HG03521 (cell line): ENCODE measurements around the gene SERPINE2.
"Not testable (repeated sequence)": the region's sequence is repeated elsewhere in the genome, so short reads cannot be mapped to it uniquely, and the experiment has no call there.

Experiments
- ATAC-seq: cut with Tn5 transposase; IDR thresholded peaks from one replicate; pipeline ENCODE4 v1.9.1; 2021; ENCODE audit warnings: mild to moderate bottlenecking, moderate library complexity; ENCODE audit not compliant: unreplicated experiment

SERPINE2 gene

DNA sequence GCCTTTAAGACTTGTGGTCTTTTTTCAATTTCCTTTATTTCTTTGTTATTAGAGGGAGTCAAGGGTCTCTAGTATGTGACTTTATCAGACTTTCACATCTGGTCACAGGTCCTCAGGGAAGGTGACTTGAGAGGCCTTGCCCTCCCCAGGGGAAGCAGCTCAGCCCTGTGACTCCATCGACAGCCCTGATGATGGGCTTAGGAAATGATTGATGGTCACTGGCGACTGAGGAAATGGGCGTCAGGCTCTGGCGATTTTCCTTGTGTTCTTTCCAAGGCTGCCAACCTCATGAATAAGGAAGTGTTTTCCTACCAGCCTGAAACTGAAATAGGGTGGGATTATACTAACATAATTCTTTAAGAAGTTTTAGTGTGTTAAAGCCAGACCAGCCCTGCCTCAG lies 21.1 kb downstream of the SERPINE2 start:
- ATAC-seq: no peak

DNA sequence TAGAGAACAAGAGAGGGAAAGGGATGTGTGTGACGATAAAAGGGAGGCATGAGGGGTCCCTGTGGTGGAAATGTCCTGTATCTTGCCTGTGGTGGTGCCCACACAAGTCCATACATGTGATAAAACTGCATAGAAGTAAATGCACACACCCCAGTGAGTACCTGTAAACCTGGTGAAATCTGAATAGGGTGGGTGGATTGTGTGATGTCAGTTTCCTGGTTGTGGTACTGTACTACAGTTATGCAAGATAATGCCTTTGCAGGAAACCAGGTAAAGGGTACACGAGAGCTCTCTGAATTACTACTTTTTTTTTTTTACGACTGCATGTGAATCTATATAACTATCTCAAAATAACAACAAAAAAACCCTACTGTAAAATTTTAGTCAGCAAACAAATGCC lies 22.1 kb downstream of the SERPINE2 start:
- no peak for ATAC-seq

DNA sequence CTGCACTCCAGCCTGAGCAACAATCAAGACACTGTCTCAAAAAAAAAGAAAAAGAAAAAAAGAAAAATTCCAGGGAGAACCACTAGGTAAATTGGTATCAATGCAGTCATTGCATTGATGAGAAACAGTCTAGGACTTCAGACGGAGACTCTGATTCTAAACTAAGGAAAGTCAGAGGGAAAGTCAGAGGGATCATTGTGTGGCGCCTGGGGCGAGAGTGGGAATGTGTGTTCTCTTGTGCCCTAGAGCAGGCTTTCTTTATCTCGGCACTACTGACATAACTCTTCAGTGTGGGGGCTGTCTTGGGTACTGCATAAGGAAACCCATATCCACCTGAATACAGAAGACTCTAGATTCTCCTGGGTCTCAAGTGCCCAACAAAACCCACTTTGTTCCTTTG lies 24.8 kb downstream of the SERPINE2 start:
- ATAC-seq: no peak

DNA sequence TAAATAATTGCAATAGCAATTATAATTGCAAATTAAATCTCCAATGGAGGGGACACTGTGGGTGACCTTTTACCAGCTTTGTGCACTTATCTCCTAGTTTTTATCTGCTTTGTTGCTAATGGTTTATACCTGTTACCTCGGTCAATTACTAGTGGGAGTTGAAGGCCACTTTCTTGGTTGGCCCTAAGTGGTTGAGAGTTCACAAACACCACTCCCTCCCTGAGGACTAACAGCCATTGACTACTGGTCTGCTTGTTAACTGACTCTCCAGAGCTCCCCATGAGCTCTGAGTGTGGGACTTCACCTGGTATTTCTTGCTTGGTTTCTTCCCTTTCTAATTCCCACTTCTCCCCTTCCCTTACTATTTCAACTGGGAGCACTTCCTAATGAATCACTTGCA lies 27.2 kb downstream of the SERPINE2 start:
- ATAC-seq: no peak

DNA sequence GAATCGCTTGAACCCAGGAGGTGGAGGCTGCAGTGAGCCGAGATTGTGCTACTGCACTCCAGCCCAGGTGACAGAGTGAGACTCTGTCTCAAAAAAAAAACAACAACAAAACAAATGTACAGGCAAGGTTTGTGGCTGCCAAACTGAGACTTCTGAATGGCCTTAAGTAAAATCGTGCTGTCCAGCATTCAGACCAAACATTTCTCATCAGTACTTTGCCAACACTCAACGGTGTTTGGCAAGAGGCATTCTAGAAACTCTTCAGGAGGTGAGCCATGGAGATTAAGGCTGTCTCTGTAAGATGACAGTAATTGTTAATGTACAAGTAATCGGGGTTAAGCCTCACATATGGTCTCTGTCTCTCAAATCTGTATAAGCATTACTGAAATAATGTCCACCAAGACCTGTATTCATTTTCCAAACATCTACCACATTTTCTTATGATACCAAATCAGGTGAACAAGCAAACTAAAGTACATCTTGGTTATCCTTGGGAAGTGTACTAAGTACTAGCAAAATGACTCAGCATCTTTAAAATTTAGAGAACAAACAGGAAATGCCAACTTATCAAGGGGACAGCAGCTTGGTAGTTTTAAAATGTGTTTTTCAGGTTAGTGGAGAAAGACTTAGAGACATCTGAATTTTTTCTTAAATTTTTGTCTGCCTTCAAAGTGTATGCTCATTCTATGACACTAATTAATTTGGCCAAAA lies 29.3 kb downstream of the SERPINE2 start:
- ATAC-seq: no peak

DNA sequence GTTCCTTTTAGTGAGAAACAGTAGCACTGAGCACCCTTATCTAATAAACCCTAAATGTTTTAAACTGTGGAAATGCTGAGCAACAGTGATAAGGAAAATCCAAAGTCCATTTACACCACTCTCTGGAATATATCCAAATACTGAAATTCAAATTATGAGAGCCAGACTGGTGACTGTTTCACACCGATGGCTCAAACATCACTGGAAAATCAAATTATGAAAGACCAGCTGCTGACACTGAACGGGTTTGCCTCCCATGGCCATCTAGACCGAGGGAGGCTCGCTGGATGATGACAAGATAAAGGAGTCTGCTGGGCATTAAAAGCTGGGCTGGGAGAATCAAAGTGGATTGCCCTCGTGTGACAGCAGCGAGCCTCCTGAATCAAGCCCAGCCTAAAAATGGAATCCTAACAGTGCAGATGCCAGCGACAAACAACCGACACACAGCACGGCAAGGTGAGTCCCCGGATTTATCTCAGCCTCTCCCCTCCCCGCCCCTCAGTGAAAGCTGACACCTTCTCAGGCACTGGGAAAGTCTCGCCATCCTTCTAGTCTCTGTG lies 30.3 kb downstream of the SERPINE2 start:
- ATAC-seq: no peak

DNA sequence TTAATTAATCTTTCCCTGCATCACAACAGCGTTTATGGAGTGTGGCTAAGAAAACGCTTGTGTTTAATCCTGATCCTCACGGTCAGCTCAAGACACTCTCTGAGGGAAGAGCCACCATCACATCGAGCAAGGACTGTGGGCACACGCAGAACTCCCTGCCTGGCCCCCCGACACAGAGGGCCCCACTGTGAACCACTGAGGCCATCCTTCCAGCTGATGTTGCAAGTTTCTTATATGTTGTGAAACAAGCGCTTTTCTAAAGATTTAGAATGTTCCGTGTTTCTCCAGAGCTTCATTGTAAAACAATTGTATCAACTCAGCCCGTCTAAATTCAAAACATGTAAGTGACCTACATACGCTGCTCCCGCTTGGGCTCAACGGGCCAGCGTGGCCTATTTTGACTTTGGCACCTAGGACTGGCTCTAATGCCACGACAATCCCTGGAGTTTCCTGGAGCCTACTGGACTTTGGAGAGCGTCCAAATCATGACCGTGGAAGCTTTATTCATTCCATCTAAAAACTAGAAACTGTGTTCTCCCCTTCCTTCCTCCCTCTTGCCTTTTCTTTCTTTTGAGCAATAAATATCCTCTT lies 34.9 kb downstream of the SERPINE2 start:
- ATAC-seq: no peak

DNA sequence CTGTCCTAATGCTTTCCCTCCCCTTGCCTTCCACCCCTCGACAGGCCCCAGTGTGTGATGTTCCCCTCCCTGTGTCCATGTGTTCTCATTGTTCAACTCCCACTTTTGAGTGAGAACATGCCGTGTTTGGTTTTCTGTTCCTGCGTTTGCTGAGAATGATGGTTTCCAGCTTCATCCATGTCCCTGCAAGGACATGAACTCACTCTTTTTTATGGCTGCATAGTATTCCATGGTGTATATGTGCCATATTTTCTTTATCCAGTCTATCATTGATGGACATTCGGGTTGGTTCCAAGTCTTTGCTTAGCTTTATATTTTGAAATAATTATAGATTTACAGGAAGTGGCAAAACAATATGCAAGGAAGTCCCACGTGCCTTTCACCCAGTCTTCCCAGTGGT lies 38.4 kb downstream of the SERPINE2 start:
- not testable (repeated sequence) for ATAC-seq

DNA sequence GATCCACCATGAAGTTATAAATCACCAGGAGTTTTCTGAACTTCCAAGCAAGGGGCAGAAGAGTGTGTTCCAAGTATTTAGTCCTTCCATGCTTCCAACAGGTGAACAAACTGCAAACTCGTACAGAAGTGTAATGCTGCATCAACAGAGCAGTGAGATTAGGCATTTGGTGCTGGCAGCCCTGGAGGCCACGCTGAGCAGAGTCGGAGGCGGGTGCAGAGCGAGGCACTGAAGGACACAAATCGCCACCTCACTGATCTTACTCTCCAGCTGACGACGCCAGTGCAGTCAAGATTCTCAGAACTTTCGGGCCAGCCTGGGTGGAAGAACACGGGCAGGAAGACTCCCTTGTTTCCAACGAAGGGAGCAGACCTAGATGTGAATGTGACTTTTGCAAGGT lies 39.2 kb downstream of the SERPINE2 start:
- no peak for ATAC-seq

DNA sequence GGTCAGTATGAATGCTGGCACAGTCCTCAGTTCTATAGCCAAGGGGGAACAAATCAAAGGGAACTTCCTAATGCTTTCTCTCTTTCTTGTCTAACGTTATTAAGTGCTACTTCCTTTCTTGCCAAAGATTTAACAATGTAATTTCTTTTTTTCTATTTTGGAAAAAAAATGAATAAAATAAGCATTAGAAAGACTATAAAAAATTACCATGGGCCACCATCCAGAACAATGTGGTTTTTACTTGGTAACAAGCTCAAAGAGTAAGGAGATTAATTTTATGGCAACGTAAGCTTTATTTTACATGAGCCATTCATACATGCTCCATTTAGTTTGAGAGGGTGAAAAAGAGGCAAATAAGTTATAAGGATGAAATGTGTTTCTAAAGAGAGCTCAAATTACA lies 40.1 kb downstream of the SERPINE2 start:
- ATAC-seq: no peak

DNA sequence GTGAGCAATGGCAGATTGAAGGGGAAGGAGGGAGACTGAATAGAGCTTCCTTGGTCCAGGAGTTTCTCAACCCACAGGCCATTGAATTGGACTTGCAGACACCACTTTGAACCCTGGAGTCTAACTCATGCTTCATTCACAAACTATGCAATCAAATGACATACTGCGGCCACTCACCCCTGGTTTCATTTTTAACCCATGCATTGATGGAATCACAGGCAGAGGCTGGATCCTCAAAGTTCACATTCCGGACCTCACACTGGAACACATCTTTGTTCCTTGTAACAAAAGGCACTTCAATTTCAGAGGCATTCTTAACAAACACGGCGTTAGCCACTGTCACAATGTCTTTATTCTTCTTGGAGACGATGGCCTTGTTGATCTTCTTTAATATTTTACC lies 41.1 kb downstream of the SERPINE2 start:
- ATAC-seq: no peak

DNA sequence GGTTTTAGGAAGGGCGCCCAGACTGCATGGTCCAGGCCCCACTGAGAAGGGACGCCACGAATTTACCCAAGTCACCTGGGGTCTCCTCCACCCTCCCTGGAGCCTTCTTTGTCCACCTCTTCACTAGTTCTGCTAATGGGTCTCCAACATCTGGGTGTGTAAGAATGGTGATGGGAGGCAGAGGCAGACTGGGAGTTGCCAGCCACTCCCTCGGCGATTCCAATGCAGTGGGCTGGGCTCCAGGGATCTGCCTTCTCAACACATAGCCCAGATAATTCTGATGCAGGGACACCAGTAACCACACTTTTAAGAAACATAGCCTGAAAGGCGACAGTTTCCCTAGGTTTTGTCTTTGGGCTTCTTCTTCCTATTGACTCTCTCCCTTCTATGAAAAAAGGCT lies 42.7 kb downstream of the SERPINE2 start:
- no peak for ATAC-seq

DNA sequence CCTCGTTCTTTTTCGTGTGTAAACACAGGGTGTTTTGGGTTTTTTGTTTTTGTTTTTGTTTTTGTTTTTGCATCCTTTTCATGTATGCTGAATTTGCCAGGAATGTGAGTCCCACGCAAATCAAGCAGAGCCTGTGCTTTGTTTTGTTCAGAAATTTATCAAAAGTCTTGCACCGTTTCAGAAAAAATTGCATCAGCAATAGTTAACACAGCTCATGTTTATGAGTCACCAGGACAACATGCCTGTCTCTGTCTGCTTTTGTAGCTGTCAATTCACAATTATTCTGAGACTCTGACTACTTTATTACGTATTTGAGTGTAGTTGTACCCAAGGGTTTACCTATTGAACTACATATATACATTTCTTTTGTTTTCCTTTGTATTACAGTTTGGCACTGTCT lies 43.5 kb downstream of the SERPINE2 start:
- no peak for ATAC-seq

DNA sequence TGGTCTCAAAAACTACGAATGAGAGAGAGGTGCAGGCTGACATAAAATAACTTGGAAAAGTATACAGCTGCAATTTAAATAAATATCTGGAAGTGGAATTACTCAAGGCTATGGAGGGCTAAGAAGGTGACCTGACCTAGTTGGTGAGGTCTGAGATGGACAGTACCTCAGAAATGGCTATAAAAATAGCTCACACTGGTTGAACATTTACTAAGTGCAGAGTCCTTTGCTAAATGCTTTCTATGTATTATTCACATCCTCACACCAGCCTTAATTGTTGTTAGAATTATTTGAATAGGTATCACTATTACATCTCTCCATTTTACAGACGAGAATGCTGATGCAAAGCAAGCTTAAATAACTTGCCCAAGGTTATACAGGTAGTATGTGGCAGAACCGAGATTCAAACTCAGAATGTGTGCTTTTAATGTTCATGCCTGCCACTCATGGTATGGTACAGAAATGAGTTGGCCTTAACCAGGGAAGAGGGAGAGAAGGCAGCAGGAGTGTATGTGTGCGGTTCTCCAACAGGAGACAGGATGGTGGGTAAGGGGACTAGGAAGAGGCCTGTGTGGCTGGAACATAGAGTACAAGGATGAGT lies 44.4 kb downstream of the SERPINE2 start:
- ATAC-seq: no peak

DNA sequence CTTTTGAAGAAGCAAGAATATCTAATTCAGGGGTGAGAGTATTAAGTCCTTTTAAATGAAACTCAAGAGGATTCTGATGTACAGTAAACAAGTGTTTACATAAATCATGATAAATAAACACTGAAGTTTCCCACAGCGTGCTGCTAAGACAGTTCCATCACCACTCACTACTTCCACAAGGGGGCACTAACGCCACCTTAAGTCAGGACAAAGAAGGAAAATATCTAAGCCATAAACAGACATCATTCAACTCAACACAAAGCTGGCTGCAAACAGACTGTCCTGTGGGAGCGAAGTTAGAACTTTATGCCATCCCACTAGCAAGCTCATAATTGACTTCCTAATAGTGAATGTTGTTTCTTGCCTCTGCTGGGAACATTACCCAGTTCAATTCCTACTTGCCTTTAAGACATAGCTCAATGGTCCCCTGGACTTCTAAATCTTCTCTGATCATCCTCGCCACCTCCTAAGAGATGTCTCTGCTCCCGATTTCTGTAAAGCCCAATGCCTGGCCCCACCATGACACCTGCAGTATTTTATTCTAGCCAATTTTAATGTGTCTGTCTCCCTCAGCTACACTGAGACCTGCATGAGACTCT lies 45.4 kb downstream of the SERPINE2 start:
- peak; percentile 75 for ATAC-seq

DNA sequence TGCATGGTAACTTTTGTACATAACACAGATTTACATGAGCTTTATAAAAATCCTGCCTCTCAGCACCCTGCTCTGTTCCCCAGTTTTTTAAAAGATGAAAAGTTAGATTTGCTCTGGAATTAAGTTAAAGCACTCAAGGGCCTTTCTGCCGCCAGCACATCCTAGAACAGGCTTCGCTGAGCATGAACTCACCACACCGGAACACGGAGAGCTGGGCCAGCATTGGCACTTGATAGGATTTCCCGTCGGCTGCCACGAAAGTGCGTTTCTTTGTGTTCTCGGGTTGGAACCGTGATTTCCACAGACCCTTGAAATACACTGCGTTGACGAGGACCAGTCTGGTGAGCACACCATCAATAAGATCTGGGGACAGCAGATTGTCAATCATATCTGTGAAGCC lies 47.5 kb downstream of the SERPINE2 start:
- no peak for ATAC-seq

DNA sequence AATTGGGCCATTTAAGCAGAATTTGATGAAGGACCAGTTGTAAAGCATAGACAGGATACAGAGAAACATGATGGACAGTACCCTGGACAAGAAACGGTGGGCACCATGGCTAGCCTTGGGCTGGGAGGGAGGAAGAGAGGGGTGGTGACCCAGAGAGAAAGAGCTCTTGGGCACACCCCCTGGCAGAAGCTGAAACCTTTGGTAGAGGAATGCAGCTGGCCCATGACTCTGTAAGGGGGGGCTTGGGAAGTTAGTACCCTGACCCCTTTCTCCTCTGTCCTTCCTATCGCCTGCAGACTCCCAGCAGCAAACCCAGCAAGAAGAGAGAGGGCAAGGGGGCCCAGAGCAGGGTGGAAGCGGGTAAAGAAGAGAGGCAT lies 49.2 kb downstream of the SERPINE2 start:
- no peak for ATAC-seq

DNA sequence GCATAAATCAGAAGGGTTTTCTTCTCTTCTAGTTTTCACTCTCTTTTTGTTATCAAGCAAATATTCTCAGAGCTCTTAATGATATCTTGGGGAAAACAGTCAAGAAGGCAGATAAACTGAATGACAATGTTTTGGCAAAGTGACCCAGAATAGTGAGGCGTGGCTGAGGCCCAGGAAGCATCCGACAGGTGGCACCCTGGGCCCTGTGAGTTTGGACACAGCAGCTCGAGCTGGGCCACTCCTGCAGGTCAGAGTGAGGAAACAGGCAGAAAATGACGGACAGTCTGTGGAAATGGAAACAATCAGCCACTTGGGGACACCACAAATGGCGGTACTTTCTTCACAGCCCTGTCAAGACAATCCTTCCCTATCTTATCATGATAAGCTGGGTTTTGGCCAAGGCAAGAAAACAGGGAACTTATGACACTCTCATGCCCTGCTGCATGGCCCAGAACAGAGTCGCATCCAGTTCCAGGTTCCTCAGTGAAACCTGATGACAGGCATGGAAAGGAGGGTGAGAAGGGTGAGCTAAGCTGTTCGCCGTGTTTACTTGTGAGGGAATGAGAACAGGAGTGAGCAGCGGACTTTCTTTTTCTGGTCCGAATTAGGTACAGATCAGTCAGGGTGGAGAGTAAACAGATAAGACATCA lies 49.8 kb downstream of the SERPINE2 start:
- no peak for ATAC-seq

DNA sequence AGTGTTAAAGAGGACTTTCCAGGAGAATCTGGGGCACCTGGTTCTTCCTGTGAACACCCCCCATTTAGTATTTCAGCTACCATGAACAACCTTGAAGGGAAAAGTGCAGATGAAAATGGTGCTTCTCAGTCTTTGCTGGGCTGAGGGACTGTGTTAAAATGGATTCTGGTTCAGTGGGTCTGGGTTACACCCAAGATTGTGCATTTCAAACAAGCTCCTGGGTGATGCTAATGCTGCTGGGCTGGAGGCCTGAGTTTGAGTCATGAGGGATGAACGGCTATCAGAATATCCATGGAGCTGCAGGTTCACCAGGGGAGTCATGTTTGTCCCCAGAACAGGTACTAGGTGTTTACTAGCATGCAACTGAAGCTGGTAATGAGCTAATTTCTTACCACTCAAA lies 57.8 kb downstream of the SERPINE2 start:
- ATAC-seq: no peak

DNA sequence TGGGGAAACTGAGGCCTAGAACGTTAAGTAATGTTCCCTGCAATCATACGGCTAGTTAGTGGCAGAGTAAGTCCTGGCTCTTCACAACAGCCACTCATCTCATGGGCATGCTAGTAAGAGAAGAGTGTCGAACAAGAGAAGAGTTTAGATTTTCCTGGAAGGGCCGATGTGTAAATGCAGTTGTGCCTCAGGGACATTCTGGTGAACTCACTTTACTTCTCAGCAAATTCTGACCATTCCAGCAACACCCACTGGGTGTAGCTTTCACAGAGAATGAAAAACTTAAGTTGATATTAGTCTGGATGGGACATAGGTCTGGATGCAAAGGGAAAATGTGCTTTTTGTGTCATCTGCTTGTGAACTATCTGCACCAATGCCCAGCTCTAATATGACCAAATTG lies 58.3 kb downstream of the SERPINE2 start:
- no peak for ATAC-seq

DNA sequence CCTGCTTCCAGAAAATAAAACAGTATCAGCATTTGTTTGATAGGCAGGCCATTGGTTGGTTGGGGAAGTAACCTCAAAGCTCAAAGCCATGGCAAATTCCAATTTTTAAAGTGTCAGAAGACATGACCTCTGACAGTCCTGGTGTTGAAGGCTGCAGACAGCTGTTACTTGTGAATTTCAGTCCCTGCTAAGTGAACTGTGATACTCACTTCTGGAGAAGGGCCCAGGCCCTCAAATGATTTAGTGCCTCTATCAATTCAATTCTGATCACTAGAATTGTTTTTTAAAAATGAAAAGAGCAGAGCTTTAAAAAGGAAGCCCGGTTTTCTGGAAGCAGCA lies 58.7 kb downstream of the SERPINE2 start:
- ATAC-seq: no peak
